ENCODE measurements around the gene PTPRM.

GRCh38 chr18:7729868-7730267 lies 162.8 kb downstream of the PTPRM start:
- TF ChIP-seq CTCF (IDR thresholded peaks at IDR 0.05) (no peak), POLR2A (IDR thresholded peaks at IDR 0.05) (no peak)
